AG04449 (cell line): ENCODE results near the gene NCOA3.

ENCODE experiments used
- CTCF ChIA-PET: fragments of 350-600 bp; formaldehyde crosslinking; extraction: SDS; loops from one replicate; lab custom pipeline; 2021; ENCODE audit warnings: antibody characterized with exemption; lab: Yijun Ruan, JAX
- POLR2A ChIA-PET: fragments of 400-600, 350-600 bp; formaldehyde crosslinking; extraction: SDS; loops from one replicate; lab custom pipeline; 2020; ENCODE audit warnings: antibody characterized with exemption, inconsistent platforms; lab: Yijun Ruan, JAX
- DNase-seq: peaks from one replicate; pipeline ENCODE4 v3.0.0-alpha.2; 2010; ENCODE audit warnings: low read depth, low spot score
- H3K4me3 ChIP-seq: 2 replicates; pipeline ENCODE4 v1.5.1; 2011; ENCODE audit warnings: low read depth, mild to moderate bottlenecking, control low read depth, low read length
- CTCF ChIP-seq: IDR thresholded peaks from one replicate; pipeline ENCODE4 v1.5.1; 2011; ENCODE audit warnings: mild to moderate bottlenecking, moderate library complexity, low read length, control low read depth, inconsistent platforms; ENCODE audit not compliant: insufficient read depth; ENCODE audit errors: missing control alignments

The NCOA3 gene

GRCh38 chr20:47642624-47643023, 140.9 kb downstream of the NCOA3 start:
- no peak overlapping the region for H3K4me3 ChIP-seq
- ChIA-PET POLR2A (no interaction called here), CTCF (no interaction called here)
- TF ChIP-seq CTCF = no peak
- DNase-seq = no peak

GRCh38 chr20:47645632-47646031, 143.9 kb downstream of the NCOA3 start:
- POLR2A ChIA-PET = no interaction called here
- CTCF ChIA-PET = interaction anchor here (0.6 to 2.2 kb wide), 2 partner anchors 18 to 371 kb away, joined by 3 to 7 read pairs; no protein-coding TSS in a partner anchor
- no peak overlapping the region for H3K4me3 ChIP-seq
- no peak for TF ChIP-seq CTCF
- no peak for DNase-seq

- CTCF ChIA-PET = interaction anchor here (1.6 kb wide), 1 partner anchor 973 kb away, joined by 6 read pairs; no protein-coding TSS in a partner anchor
- POLR2A ChIA-PET = no interaction called here
Measured at GRCh38 chr20:47647994-47648393, 146.3 kb downstream of the NCOA3 start.

GRCh38 chr20:47648943-47649342, 147.3 kb downstream of the NCOA3 start:
- no peak for TF ChIP-seq CTCF
- ChIA-PET POLR2A (no interaction called here), CTCF (interaction anchor here (1.0 to 3.1 kb wide), 6 partner anchors 12 to 972 kb away, joined by 3 to 24 read pairs (median 6); no protein-coding TSS in a partner anchor)
- no peak for DNase-seq
- H3K4me3 ChIP-seq = no peak overlapping the region

More at GRCh38 chr20:47647994-47648393, 146.3 kb downstream of the NCOA3 start:
- TF ChIP-seq CTCF = no peak
- DNase-seq = no peak
- no peak overlapping the region for H3K4me3 ChIP-seq

- DNase-seq = no peak
- no peak for TF ChIP-seq CTCF
- H3K4me3 ChIP-seq = no peak overlapping the region
- ChIA-PET CTCF (interaction anchor here (0.9 to 3.6 kb wide), 4 partner anchors 8 to 968 kb away, joined by 3 to 23 read pairs (median 6); no protein-coding TSS in a partner anchor), POLR2A (no interaction called here)
Measured at GRCh38 chr20:47652301-47652700, 150.6 kb downstream of the NCOA3 start.

- ChIA-PET CTCF (interaction anchor here (0.9 to 3.6 kb wide), 4 partner anchors 8 to 968 kb away, joined by 3 to 23 read pairs (median 6); no protein-coding TSS in a partner anchor), POLR2A (no interaction called here)
- no peak for TF ChIP-seq CTCF
- no peak for DNase-seq
- no peak overlapping the region for H3K4me3 ChIP-seq
Measured at GRCh38 chr20:47652794-47653193, 151.1 kb downstream of the NCOA3 start.
